NB4 (cell line): ENCODE data around the gene NFIX.

Experiments used
- CTCF ChIP-seq: IDR thresholded peaks from one replicate; pipeline ENCODE4 v1.5.1; 2012; ENCODE audit warnings: low read depth, low read length
- POLR2A ChIP-seq: IDR thresholded peaks from 2 replicates; pipeline ENCODE4 v1.6.1; 2011; ENCODE audit warnings: mild to moderate bottlenecking; ENCODE audit not compliant: insufficient read length; ENCODE audit errors: extremely low read depth

- TF ChIP-seq CTCF (no peak), POLR2A (no peak)
Measured at GRCh38 chr19:13097033-13097462, 101.8 kb downstream of the NFIX start.
